H1 (cell line): ENCODE measurements around the gene SPIRE2. TPM values are rescaled to one million over a fixed set of nuclear protein-coding genes. Genes with fewer than 3 reads are reported as not detected.

Source experiments
- CTCF ChIA-PET: fragments of 300-600 bp; sonication (Branson Sonifier 250); formaldehyde crosslinking; loops from one replicate; lab custom pipeline; 2021; ENCODE audit not compliant: partially characterized antibody; lab: Charles Lee
- POLR2A ChIA-PET: fragments of 300-600 bp; sonication (Branson Sonifier 250); formaldehyde crosslinking; loops from one replicate; lab custom pipeline; 2021; ENCODE audit warnings: inconsistent platforms; ENCODE audit not compliant: partially characterized antibody; lab: Charles Lee
- DNase-seq, 2 experiments: peaks; one replicate each; pipeline versions ENCODE4 v3.0.0 to v3.0.0-alpha.2; 2010 to 2022; ENCODE audit warnings: low spot score in 2 of 2, low read depth in 1 of 2, mixed read lengths in 1 of 2
- FAIRE-seq: peaks from 2 replicates; lab custom pipeline; 2011; peaks lifted over from hg19 to GRCh38; lab: Jason Lieb, UNC
- H2AFZ ChIP-seq: 2 replicates; pipeline ENCODE4 v1.8.1; 2012; ENCODE audit warnings: low read length, inconsistent platforms
- H2AK5ac ChIP-seq: 2 replicates; pipeline ENCODE4 v1.6.1; 2013; ENCODE audit warnings: low read depth, low read length
- H2BK120ac ChIP-seq: replicated peaks from 2 replicates; pipeline ENCODE3; 2013; ENCODE audit warnings: low read depth, low read length, inconsistent platforms
- H2BK12ac ChIP-seq: 2 replicates; pipeline ENCODE4 v1.6.1; 2013; ENCODE audit warnings: low read depth, low read length
- H2BK15ac ChIP-seq: 2 replicates; pipeline ENCODE4 v1.6.1; 2013; ENCODE audit warnings: low read length
- H2BK20ac ChIP-seq: 2 replicates; pipeline ENCODE4 v1.6.1; 2013; ENCODE audit warnings: low read length
- H2BK5ac ChIP-seq: 2 replicates; pipeline ENCODE4 v1.6.1; 2013; ENCODE audit warnings: low read depth, low read length
- H3K14ac ChIP-seq: 2 replicates; pipeline ENCODE4 v1.6.1; 2013; ENCODE audit warnings: inconsistent platforms; ENCODE audit not compliant: insufficient read length
- H3K18ac ChIP-seq: 2 replicates; pipeline ENCODE4 v1.6.1; 2013; ENCODE audit warnings: low read length; ENCODE audit errors: extremely low read depth
- H3K23ac ChIP-seq: 2 replicates; pipeline ENCODE4 v1.6.1; 2013; ENCODE audit warnings: inconsistent platforms; ENCODE audit not compliant: insufficient read length
- H3K23me2 ChIP-seq: 2 replicates; pipeline ENCODE4 v1.6.1; 2013; ENCODE audit warnings: low read depth, low read length
- H3K27ac ChIP-seq: 2 replicates; pipeline ENCODE4 v1.6.1; 2011; ENCODE audit warnings: low read depth, low read length, inconsistent platforms
- H3K27me3 ChIP-seq, 4 experiments: replicated peaks in 1 of 4; 1 replicate in 1 of 4; 2 replicates in 3 of 4; pipeline versions ENCODE4 v1.6.1 to v1.8.1; 2011 to 2013; ENCODE audit warnings: low read length in 3 of 4, mild to moderate bottlenecking in 3 of 4, inconsistent platforms in 2 of 4, mixed read lengths in 2 of 4, moderate library complexity in 1 of 4; ENCODE audit not compliant: control insufficient read depth in 3 of 4, insufficient read depth in 3 of 4; ENCODE audit errors: extremely low read depth in 1 of 4
- H3K36me3 ChIP-seq, 4 experiments: 2 replicates each; pipeline versions ENCODE4 v1.6.1 to v1.8.1; 2011 to 2013; ENCODE audit warnings: mild to moderate bottlenecking in 4 of 4, low read length in 3 of 4, moderate library complexity in 2 of 4, control low read depth in 1 of 4, inconsistent platforms in 1 of 4; ENCODE audit not compliant: insufficient read depth in 4 of 4, control insufficient read depth in 2 of 4
- H3K4ac ChIP-seq: replicated peaks from 2 replicates; pipeline ENCODE3; 2013; ENCODE audit warnings: low read length, low read depth, mixed read lengths, inconsistent platforms; ENCODE audit not compliant: insufficient read length
- H3K4me1 ChIP-seq, 4 experiments: replicated peaks in 1 of 4; 1 replicate in 1 of 4; 2 replicates in 3 of 4; pipeline versions ENCODE4 v1.6.1 to v1.8.1; 2011 to 2013; ENCODE audit warnings: low read length in 3 of 4, inconsistent platforms in 2 of 4, mixed read lengths in 1 of 4; ENCODE audit not compliant: insufficient read depth in 4 of 4, control insufficient read depth in 3 of 4
- H3K4me2 ChIP-seq, 2 experiments: 2 replicates each; pipeline versions ENCODE4 v1.6.1 to v1.8.1; 2011 to 2013; ENCODE audit warnings: low read depth in 2 of 2, low read length in 2 of 2, control low read depth in 1 of 2, inconsistent platforms in 1 of 2, mild to moderate bottlenecking in 1 of 2; ENCODE audit not compliant: insufficient read depth in 1 of 2
- H3K4me3 ChIP-seq, 4 experiments: fragments of 200-600, 300-600 bp in 1 of 4; sonication (generic), shearing (Covaris generic), sonication (Bioruptor Twin) in 1 of 4; 2 replicates each; pipeline versions ENCODE4 v1.5.1 to v1.8.1; 2011 to 2016; ENCODE audit warnings: low read length in 4 of 4, low read depth in 3 of 4, control low read depth in 2 of 4, inconsistent platforms in 2 of 4, mild to moderate bottlenecking in 2 of 4, mixed read lengths in 1 of 4, moderate library complexity in 1 of 4; ENCODE audit not compliant: insufficient read depth in 2 of 4; ENCODE audit errors: extremely low read depth in 1 of 4
- H3K56ac ChIP-seq: replicated peaks from 2 replicates; pipeline ENCODE3; 2013; ENCODE audit warnings: low read depth, mild to moderate bottlenecking, mixed read lengths, low read length, inconsistent platforms; ENCODE audit not compliant: insufficient read length
- H3K79me1 ChIP-seq: 2 replicates; pipeline ENCODE4 v1.6.1; 2013; ENCODE audit warnings: low read depth, low read length, control low read depth
- H3K79me2 ChIP-seq, 2 experiments: 2 replicates each; pipeline versions ENCODE4 v1.6.1 to v1.8.1; 2012 to 2013; ENCODE audit warnings: low read length in 2 of 2, mild to moderate bottlenecking in 2 of 2, inconsistent platforms in 1 of 2; ENCODE audit not compliant: insufficient read depth in 2 of 2, control insufficient read depth in 1 of 2
- H3K9ac ChIP-seq, 4 experiments: replicated peaks in 1 of 4; 1 replicate in 1 of 4; 2 replicates in 3 of 4; pipeline versions ENCODE4 v1.6.1 to v1.8.1; 2011 to 2013; ENCODE audit warnings: low read depth in 3 of 4, low read length in 3 of 4, control low read depth in 2 of 4, mild to moderate bottlenecking in 2 of 4, moderate library complexity in 2 of 4, inconsistent platforms in 1 of 4; ENCODE audit errors: extremely low read depth in 1 of 4
- H3K9me3 ChIP-seq, 2 experiments: 2 replicates each; pipeline versions ENCODE4 v1.6.1 to v1.8.1; 2012 to 2013; ENCODE audit warnings: mild to moderate bottlenecking in 2 of 2, moderate library complexity in 2 of 2, control low read depth in 1 of 2, inconsistent platforms in 1 of 2, low read depth in 1 of 2, low read length in 1 of 2, mixed read lengths in 1 of 2; ENCODE audit not compliant: insufficient read depth in 2 of 2
- H4K20me1 ChIP-seq, 2 experiments: replicated peaks in 1 of 2; 2 replicates each; pipeline versions ENCODE3 to v1.8.1; 2011 to 2013; ENCODE audit warnings: inconsistent platforms in 2 of 2, low read length in 2 of 2, mild to moderate bottlenecking in 1 of 2; ENCODE audit not compliant: insufficient read depth in 2 of 2, control insufficient read depth in 1 of 2
- H4K5ac ChIP-seq: 2 replicates; pipeline ENCODE4 v1.6.1; 2013; ENCODE audit warnings: low read length, low read depth, mixed read lengths, inconsistent platforms; ENCODE audit not compliant: insufficient read length
- H4K8ac ChIP-seq: 2 replicates; pipeline ENCODE4 v1.8.0; 2013; ENCODE audit warnings: mild to moderate bottlenecking, moderate library complexity, low read length, inconsistent platforms; ENCODE audit not compliant: insufficient read depth; ENCODE audit errors: extremely low read depth
- H4K91ac ChIP-seq: replicated peaks from 2 replicates; pipeline ENCODE3; 2013; ENCODE audit warnings: low read length, mixed read lengths, inconsistent platforms; ENCODE audit not compliant: insufficient read length
- EGR1 ChIP-seq: IDR thresholded peaks from 2 replicates; pipeline ENCODE4 v1.6.1; 2011; ENCODE audit warnings: low read depth, low read length, borderline replicate concordance
- GABPA ChIP-seq: IDR thresholded peaks from 2 replicates; pipeline ENCODE4 v1.6.1; 2011; ENCODE audit warnings: mild to moderate bottlenecking, low read length, moderate library complexity, borderline replicate concordance; ENCODE audit not compliant: insufficient read depth
- MAFK ChIP-seq: IDR thresholded peaks from 2 replicates; pipeline ENCODE4 v1.6.1; 2012; ENCODE audit warnings: low read depth, mild to moderate bottlenecking, improper control_type of control experiment, low read length
- MAX ChIP-seq: IDR thresholded peaks from 2 replicates; pipeline ENCODE4 v1.6.1; 2012; ENCODE audit warnings: inconsistent platforms
- TAF7 ChIP-seq: optimal IDR thresholded peaks from 2 replicates; pipeline ENCODE3; 2011; ENCODE audit warnings: low read depth, mild to moderate bottlenecking, inconsistent platforms, low read length, moderate library complexity, borderline replicate concordance
- WGBS, 2 experiments: shearing (Covaris generic) in 1 of 2; methylation state at CpG; one replicate each; pipeline versions ENCODE4 v1.1.6 to v1.1.7; 2013 to 2015; ENCODE audit warnings: low lambda C conversion rate in 2 of 2, mixed read lengths in 2 of 2, inconsistent platforms in 1 of 2, low coverage in 1 of 2, missing lambda C conversion rate in 1 of 2; ENCODE audit not compliant: insufficient replicate concordance in 2 of 2, insufficient coverage in 1 of 2, insufficient read length in 1 of 2; ENCODE audit errors: extremely low coverage in 1 of 2, missing lambda C conversion rate in 1 of 2; 5-methylcytosine and 5-hydroxymethylcytosine counted together
- polyA plus RNA-seq, 7 experiments: library from polyadenylated mRNA; depleted of rRNA in 3 of 7; stranded (reverse) in 5 of 7; unstranded in 2 of 7; fragments of >200 nt in 5 of 7; fragments of 200-250 nt in 2 of 7; gene quantifications; 1 replicate in 5 of 7; 2 replicates in 1 of 7; 4 replicates in 1 of 7; pipeline versions ENCODE4 v1.2.1 to v1.2.3, GENCODE V29; 2011 to 2013; ENCODE audit warnings: missing spikeins in 2 of 7, mixed read lengths in 2 of 7
- total RNA-seq: library from RNA; stranded (reverse); fragmentation: NEBNext Ultra II Directional; extraction: Animal tissue kit (Norgen Biotek cat#: 25700); gene quantifications from 2 replicates; pipeline ENCODE4 v1.2.1, GENCODE V29; 2021

The SPIRE2 gene
- total and polyA plus RNA-seq, 2 of the 8 experiments (the other 6 are each of a cell fraction or from before 2014, with no cell fraction given), result 7.4 to 15.4 TPM

- no peak overlapping the region for H3K4ac ChIP-seq
- H3K36me3 ChIP-seq, result peaks cover 0 to 6% (median 0%) of the 10 kb centered on the region in 4 experiments; a peak in 3 of 8 replicates
- no peak for DNase-seq
- peaks cover 0 to 11% (median 11%) of the 10 kb centered on the region in 4 experiments; a peak in 6 of 7 replicates for H3K27me3 ChIP-seq
- H2AFZ ChIP-seq, result no peak overlapping the region
- H4K8ac ChIP-seq, result peak overlapping the region; percentile 57; the same call in 1 of the 2 replicates
- CTCF ChIA-PET, result no interaction called here
- no peak overlapping the region for H3K4me3 ChIP-seq
- 91% methylated on average over 36 of the region's 40 CpGs; no CpG with 5 or more reads in 1 of the 2 experiments for WGBS, 2 experiments
- no peak overlapping the region for H2BK20ac ChIP-seq
- no peak overlapping the region for H3K23ac ChIP-seq
- H3K9ac ChIP-seq, result no peak overlapping the region
- H2BK12ac ChIP-seq, result no peak overlapping the region
- no peak overlapping the region for H3K18ac ChIP-seq
- H4K91ac ChIP-seq, result no peak overlapping the region
- H3K56ac ChIP-seq, result no peak overlapping the region
- H3K9me3 ChIP-seq, result no peaks in the 10 kb centered on the region
- H3K4me2 ChIP-seq, result no peak overlapping the region
- no peak for FAIRE-seq
- H2BK15ac ChIP-seq, result no peak overlapping the region
- H2BK120ac ChIP-seq, result no peak overlapping the region
- H2AK5ac ChIP-seq, result 0 out of 2 replicates have a peak overlapping the region, but pooled peaks have one; percentile 24
- H4K20me1 ChIP-seq, result peaks cover 0 to 4% of the 10 kb centered on the region in 2 experiments
- no peaks in the 10 kb centered on the region for H3K79me2 ChIP-seq
- H4K5ac ChIP-seq, result no peak overlapping the region
- no peaks in the 10 kb centered on the region for H3K79me1 ChIP-seq
- no peak overlapping the region for H3K27ac ChIP-seq
- peaks cover 0 to 11% (median 4%) of the 10 kb centered on the region in 4 experiments; a peak in 6 of 7 replicates for H3K4me1 ChIP-seq
- H3K23me2 ChIP-seq, result peaks cover 9% of the 10 kb centered on the region; the same call in 1 of the 2 replicates
- no peak overlapping the region for H2BK5ac ChIP-seq
- POLR2A ChIA-PET, result interaction anchor here (1.4 to 1.6 kb wide), 3 partner anchors 8 to 68 kb away, joined by 3 read pairs; partner anchors contain the start of gene TUBB3
- H3K14ac ChIP-seq, result no peak overlapping the region
- TF ChIP-seq MAX, result no peak
- TF ChIP-seq EGR1, result no peak
- no peak for TF ChIP-seq TAF7
- no peak for TF ChIP-seq MAFK
- TF ChIP-seq GABPA, result no peak
Measured at GRCh38 chr16:89915303-89916232, 87.3 kb downstream of the SPIRE2 start.
